Measurements from ENCODE around the gene PRKRA.

- TF ChIP-seq NRF1 (IDR thresholded peaks at IDR 0.05; ENCODE audit: low read depth, low read length): no peak
- no peak for TF ChIP-seq EP300 (IDR thresholded peaks at IDR 0.05; ENCODE audit: borderline replicate concordance in 1 of 2, low read depth in 1 of 2, low read length in 1 of 2)
- TF ChIP-seq CTCF (IDR thresholded peaks at IDR 0.05): no peak
- no peak for TF ChIP-seq REST (IDR thresholded peaks at IDR 0.05; ENCODE audit: low read depth, low read length)
- TF ChIP-seq YY1 (IDR thresholded peaks at IDR 0.05; ENCODE audit: low read depth): no peak
- TF ChIP-seq GABPA (IDR thresholded peaks at IDR 0.05; ENCODE audit: low read depth): no peak
- no peak for TF ChIP-seq USF2 (IDR thresholded peaks at IDR 0.05; ENCODE audit: borderline replicate concordance, low read depth, low read length)
- TF ChIP-seq FOXM1 (IDR thresholded peaks at IDR 0.05; ENCODE audit: low read depth): no peak
- no peak for TF ChIP-seq POLR2AphosphoS5 (IDR thresholded peaks at IDR 0.05; ENCODE audit: low read depth, low read length)
- TF ChIP-seq RXRA (IDR thresholded peaks at IDR 0.05; ENCODE audit: borderline replicate concordance, low read depth): no peak
Measured at GRCh38 chr2:178474560-178474959, 23.6 kb upstream of the PRKRA start.

Data from SK-N-SH (cell line).